HG02840 (cell line): ENCODE results near the gene AFF3.

Experiments
- ATAC-seq: cut with Tn5 transposase; IDR thresholded peaks from one replicate; pipeline ENCODE4 v1.9.1; 2021; ENCODE audit warnings: mild to moderate bottlenecking, moderate library complexity, moderate number of reproducible peaks; ENCODE audit not compliant: unreplicated experiment, low FRiP score

Gene AFF3

DNA sequence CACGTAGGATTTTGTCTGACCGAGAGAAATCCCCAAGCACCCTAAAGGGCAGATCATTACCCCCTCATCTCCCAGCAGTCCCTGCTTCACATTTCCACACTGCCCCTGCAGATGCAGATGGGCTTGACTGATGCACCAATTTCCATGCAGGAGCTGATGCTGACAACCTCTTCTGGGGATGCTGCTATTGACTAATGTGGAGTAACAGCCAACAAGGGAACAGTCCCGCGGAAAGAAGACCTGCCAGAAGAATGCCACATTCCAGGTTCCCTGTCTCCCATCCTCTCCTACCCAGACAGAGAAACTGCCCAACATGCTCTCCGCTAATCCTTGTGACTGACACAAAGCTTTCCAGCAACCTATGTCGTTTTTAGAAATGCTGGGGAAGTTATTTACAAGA lies 91.7 kb downstream of the AFF3 start:
- no peak for ATAC-seq

DNA sequence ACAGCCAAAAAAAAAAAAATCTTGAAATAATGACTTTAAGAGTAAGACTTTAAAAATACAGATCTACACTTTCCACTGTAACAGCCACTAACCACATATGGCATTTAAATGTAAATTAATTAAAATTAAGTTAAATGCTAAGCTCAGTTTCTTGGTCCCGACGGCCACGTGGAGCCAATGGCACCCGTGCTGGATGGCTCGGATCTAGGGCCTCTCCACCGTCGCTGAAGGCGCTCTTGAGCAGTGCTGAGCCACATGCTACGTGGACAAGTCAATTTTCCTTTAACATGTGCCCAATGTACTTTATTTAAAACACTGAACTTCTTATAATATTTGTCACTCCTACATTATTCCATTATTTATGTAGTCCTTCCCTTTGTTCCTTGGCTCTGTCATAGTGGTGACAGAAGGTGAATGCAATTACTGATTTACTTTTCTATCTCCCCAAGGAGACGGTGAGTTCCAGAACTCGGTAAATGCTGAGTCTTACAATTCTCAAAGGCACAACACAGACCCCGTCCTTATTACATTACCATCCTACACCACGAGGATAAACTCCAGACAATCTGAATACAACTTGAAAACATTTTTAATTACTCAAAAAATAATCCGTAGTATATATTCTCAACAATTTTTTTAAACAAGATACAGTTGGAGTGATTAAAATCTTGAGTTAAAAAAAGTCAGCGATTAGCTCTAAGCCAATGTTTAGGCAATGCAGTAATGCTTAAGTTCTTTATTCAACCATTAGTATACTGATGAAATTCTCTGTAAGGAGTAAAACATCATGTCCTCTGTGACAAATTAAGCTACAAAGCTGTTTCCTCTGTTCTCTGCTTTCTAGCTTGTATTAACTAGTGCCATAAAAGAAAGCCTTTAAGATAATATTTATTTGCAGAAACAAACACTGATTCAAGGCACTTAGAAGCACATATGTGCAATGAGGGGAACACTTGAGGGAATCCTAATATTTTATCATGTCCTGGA lies 95.1 kb downstream of the AFF3 start:
- no peak for ATAC-seq

DNA sequence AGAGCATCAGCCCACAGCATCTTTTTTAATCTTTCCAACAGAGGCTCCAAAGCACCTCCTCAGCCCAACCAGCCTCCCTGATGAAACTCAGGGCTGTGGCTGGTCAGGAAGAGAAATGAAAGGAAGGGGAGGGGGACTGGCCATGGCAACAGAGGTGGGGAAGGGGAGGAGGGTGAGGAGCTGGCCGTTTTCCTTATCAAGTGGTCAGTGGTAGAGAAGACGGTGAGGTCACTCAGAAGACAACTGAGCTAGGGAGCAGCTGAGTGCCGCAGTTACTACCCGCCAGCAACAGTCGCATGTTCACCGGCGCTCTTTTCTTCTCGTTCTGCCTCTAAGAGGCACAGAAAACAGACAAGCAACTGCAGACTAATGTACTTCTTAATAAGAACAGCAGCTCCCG lies 97.4 kb downstream of the AFF3 start:
- no peak for ATAC-seq

DNA sequence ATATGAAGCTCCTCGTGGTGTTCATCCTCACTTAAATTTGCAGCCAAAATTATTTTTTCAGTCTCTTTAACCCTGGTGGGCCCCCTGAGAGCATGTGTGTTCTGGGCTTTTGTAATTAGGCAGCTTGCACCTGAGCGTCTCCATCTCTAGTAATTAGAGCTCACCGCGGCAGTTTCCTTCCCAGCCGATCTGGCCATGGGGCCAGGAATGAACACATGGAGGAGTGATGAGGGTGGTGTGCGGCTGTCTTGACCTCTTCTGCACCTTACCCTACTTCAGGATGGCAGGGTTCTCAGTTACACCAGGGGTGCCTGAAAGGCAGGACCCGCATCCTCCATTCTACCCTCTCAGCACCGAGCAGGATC lies 98.5 kb downstream of the AFF3 start:
- no peak for ATAC-seq

DNA sequence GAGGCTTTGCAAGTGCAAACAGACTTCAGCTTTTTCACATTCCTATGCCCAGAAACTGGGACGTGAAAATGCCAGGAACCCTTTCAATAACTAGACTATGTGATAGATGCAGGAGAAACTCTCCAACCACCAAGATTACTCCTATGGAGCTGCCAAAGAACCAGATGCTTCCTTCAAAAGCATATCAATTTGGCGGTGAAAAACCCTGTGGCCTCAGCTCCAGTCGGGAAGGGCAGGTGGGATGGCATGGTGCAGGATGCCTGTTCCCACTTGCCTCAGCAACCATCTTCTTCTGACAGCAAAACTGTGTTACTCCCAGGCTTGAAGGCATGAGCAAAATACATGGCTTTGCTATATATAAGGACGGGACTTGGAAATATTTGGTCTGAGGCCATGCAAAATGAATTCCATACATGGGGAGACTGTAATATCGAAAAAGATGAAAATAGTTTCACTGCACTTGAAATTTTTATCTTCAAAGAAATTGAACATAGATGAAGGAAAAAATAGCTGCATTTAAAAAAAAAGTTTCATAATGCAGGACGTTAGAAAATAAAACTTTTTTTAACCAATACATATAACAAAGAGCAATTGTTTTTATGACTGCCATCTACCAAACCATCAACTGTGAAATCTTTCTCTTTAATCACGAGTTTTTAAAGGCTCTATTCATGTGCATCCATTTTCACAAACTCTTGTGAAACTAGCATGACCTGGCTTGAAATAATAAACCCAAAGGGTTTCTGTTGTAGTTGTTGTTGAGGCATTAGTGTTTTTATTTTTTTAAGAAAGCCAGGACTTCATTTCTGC lies 99.1 kb downstream of the AFF3 start:
- ATAC-seq = no peak

DNA sequence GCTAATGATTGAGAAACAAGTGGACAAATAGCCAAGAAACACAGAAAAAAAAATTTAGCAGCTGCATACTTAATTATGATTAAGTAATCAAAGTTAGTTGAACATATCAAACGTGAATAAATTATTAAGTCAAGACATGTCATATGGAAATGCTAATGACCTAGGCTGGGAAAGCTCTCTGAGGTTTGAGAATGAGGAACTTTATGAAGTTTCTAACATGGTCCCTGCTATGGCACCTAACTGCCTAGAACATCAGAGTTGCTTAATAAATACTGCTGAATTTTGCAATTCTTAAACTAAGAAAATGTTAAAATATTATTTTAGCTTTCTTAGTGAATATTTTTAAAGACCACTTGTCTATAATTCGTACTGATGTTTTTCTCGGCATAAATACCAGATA lies 99.8 kb downstream of the AFF3 start:
- no peak for ATAC-seq

DNA sequence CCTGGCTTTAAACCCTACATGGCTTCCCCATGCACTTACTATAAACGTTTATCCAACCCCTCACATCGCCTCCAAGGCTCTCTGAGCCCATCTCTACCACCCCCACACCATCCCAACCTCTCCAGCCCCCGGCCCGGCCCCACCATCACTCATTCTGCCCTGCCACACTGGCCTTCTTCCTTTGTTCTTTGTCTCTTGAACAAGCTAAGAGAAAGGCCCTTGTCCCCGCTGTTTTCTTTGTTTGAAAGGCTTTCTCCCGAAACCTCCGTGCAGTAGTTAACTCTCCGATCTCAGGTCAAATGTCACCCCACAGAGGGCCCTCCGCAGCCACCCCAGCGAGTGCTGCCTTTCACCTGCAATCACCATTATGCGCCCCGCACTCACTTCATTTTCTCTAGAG lies 100.4 kb downstream of the AFF3 start:
- no peak for ATAC-seq

DNA sequence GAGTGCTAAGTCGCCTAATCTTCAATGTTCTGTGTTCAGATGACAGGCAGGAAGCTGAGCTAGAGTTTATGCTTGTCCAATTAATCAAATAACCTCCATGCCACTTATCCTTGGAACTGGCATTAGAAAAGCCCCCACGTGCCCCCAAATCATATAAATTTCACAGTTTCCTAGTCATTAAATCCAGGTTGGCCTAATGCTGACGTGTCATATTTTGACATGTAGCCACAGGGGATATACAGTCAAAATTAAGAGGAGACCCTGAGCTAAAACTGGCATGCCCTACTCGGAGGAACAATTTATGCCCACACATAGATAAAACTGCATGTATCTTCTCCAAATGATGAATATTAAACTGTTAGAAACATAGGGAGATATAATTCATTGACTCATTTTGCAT lies 101.0 kb downstream of the AFF3 start:
- no peak for ATAC-seq

DNA sequence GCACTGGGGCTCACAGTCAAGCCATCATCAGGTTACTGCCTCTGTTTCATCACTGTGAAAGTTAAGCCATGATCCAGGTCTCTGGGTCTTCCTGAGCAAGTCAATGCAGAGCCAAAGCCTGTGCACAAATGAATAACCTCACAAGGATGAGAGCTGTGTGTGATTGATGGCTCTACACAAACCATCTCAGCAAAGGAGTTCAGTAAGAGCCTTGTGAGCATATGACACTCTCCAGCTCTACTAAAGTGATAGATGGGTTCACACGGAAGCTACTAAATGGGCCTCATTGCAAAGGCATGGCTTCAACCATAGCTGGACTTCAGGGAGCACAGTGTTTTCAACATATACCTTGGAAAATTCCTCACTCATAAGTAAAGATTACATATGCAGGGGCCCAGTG lies 101.5 kb downstream of the AFF3 start:
- no peak for ATAC-seq

DNA sequence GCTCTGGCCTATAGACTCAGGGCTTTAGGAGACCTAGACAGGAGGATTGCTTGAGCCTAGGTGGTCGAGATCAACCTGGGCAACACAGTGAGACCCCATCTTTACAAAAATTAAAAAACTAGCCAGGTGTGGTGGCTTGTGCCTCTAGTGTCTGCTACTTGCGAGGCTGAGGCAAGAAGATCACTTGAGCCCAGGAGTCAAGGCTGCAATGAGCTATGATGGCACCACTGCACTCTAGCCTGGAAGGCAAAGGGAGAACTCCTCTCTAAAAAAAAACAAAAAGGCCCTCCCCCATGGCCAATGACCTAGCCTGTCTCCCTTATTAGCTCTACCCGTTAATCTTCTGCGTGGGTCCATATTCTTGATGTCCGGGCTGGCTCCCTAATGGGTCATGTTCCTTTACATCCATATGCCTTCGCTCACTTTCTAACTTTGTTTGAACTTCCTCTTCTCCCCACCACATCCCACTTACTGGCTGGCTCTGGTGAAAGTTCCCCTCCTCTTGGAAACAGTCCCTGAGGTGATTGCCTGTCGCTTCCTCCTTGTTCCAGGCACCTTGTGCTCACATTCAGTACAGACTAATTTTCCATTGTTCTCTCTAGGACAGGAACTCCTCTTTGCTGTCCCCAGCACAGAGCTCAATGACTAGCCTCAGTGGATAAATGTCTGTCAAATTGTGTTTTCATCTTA lies 103.0 kb downstream of the AFF3 start:
- no peak for ATAC-seq

DNA sequence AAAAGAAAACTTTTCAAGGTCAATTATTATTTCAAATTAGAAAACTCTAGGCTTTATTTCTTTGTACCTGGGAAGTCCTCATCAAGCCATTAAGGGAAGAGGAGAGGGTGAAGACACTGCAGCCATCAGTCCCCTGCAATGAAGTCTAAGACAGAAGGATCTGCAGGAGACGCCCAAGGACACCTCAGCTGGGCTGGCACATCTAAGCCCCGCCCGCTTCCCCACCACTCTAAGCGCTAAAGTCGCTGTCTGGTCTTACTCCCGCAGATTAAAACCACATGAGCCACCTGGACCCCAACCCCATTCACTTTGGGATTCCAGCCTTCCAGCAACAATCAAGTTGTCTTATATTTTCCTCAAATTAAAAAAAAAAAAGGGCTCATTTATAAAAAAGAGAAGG lies 104.4 kb downstream of the AFF3 start:
- no peak for ATAC-seq

DNA sequence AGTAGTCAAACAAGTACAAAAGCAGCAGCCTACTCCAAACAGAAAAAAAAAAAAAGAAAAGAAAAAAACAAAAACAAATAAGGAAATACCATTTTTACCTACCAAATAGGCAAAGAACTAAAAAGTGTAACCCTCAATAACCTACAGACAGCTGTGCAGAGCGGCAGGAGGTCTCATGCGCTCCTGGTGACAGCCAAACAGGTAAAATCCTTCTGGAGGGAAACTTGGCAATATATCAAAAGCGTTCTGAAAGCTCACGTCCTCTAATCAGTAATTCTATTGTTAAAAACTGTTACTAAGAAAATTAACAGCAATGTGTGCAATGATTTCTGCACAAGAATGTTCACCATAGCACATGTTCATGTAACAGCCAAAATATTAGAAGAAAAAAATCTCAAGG lies 105.6 kb downstream of the AFF3 start:
- ATAC-seq = no peak

DNA sequence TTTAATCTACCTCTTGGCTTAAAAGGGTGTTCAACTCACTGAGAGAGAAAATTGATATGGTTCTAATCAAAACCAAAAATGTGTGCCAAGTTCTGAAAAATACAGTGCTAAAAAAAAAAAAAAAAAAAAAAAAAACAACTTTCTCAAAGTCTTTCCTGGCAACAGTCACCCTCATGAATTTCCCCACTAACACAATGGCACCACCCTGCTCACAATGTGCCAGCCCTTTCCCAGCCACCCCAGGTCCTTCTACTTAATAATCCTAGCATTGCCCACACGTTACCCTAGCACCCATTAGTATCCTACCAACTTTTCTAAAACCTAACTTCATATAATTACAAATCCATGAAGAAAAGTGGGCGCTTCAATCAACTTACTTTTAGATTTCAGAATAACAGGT lies 106.4 kb downstream of the AFF3 start:
- ATAC-seq = no peak

DNA sequence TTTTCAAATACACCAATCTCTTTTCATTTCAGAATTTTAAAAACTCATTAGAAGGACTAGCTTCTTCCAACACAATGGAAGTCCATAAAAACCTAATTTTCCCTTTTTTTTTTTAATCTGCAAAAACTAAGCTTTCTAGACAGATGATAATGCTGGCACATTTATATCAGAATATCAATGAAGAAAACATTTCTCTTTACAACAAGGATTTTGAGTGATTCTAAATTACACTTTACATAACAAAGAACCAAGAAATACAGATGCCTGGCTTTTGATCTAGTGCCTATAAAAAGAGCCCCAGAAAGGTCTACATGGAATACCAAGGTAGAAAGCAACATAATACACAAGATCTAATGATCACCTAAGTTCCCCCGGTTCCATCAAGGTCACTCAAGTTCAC lies 108.0 kb downstream of the AFF3 start:
- no peak for ATAC-seq

DNA sequence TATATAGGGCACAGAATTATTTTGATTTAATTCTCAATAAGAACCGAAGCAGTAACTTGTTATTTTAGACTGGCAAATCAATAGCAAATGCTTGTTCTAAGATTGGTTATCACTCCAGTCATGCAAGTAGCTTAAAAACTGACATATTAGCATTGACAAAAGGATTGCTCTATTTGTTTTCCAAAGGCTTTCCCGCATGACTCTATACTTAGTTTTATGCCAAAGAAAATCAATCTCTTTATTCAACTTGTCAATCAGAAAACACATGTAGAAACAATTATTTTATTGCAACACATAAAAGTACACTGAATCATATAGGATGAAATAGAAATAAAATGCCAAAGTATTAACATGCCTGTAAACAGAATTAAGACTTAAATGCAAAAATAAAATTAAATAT lies 108.4 kb downstream of the AFF3 start:
- ATAC-seq = no peak

DNA sequence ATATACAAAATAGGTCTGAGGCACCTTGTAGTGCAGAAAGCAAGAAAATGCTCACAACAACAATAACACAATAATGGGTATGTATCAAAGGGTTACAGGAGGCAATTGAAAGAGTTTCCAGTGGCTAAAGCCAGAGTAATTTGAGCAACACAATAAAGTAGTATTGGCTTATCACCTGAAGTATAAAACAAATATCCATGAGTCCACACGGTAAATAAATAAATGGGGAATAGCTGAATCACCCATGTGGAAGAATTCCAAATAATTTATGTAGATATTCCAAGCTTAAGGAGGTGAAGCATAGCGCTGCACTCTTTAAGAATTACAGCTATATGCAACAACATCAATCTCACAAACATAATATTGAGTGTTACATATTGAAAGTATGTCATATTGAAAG lies 110.8 kb downstream of the AFF3 start:
- ATAC-seq = no peak

DNA sequence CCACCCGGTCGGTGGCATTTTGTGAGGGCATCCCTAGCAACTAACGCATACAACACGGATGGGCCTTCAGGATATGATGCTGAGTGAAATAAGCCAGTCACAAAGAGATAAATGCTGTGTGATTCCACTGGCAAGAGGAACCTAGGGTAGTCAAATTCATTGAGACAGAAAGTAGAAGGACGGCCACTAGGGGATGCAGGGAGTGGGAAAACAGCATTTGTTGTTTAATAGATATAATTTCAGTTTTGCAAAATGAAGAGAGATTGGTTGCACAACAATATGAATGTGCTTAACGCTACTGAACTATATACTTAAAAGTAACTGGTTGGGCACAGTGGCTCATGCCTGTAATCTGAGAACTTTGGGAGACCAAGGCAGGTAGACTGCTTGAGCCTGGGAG lies 112.9 kb downstream of the AFF3 start:
- no peak for ATAC-seq

DNA sequence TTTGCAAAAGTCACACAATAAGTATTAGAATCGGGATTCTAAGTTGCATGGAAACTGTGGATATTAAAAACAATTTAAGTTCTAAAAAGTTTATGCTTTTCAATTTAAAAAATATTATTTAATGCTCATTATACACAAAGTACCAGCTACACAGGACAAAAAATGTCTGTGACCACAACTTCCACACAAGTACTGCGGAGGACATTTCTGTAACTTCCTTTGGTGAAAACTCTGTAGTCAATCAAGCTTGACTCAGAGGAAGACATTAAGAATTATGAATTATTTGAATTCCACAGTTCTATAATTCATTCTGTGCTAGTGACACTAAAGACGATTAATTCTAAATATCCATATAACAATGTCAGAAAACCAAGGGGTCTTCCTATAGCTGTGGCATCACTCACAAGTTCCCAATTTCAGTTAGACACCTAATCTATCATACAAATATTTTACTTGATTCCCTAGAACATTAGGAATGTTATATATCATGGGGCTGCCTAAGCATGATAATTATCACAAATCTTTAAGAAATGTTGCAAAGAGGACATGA lies 120.5 kb downstream of the AFF3 start:
- no peak for ATAC-seq

DNA sequence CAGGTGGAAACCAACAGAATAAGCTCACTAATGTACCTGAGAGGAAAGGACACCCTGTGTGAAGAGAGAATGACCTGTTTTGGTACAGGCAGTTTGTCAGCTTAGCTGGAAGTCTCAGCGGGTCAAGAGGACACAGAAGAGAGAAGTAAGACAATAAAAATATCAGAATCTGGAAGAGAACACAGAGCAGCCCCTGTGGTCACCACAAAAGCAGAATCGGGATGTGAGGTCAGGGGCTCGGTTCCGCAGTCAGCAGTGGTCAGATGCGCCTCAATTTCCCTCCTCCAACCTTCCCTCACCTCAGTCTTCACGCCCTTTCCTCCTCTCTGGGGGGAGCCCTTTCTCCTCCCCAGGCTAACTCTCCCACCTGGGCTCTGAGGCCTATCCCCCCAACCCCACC lies 122.9 kb downstream of the AFF3 start:
- ATAC-seq = no peak

DNA sequence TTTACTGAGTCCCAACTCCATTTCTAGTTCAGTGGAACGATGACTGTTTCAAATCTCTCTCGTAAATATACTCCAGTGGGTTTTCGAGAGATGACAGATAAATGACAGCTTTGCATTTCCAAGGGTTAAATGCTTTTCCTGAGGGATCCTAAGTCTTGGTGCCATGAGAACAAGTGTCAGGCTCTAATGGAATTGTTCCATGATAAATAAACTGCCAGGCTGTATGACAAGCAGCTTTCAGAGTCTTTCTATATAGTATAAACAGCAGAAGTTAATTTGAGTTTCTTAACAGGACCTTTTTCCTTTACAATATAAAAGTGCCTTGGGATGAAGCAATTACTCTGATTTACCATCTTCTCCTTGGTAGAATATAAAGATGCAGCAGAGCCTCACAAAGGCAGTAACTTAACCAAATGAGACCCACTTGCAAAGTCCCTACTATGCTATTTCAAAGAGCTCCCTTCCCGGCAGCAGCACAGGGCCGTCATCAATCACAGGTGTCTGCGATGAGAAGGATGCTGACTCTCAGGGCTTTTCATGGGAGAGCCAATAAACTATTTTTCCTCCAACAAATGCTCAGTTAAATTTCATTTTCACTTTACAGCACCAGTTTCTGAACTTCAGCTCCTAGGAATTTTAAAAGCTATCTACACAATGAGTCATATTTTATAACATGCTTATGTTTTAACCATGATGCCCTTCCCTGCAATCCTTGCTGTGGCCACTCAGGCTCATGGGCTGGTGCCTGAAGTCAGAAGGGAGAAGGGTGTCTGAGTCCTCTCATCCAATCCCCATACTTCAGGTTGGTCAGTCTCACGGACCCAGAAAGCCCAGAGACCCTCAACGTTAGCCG lies 123.8 kb downstream of the AFF3 start:
- ATAC-seq = no peak
